Putamen (tissue), 1 donor: ENCODE results near the gene ARL8A.
"Not testable (repeated sequence)": the region's sequence is repeated elsewhere in the genome, so short reads cannot be mapped to it uniquely, and the experiment has no call there.

Source experiments
- DNase-seq: peaks from one replicate; pipeline ENCODE4 v3.0.0-alpha.2; 2016; ENCODE audit warnings: low spot score

ARL8A gene

DNA sequence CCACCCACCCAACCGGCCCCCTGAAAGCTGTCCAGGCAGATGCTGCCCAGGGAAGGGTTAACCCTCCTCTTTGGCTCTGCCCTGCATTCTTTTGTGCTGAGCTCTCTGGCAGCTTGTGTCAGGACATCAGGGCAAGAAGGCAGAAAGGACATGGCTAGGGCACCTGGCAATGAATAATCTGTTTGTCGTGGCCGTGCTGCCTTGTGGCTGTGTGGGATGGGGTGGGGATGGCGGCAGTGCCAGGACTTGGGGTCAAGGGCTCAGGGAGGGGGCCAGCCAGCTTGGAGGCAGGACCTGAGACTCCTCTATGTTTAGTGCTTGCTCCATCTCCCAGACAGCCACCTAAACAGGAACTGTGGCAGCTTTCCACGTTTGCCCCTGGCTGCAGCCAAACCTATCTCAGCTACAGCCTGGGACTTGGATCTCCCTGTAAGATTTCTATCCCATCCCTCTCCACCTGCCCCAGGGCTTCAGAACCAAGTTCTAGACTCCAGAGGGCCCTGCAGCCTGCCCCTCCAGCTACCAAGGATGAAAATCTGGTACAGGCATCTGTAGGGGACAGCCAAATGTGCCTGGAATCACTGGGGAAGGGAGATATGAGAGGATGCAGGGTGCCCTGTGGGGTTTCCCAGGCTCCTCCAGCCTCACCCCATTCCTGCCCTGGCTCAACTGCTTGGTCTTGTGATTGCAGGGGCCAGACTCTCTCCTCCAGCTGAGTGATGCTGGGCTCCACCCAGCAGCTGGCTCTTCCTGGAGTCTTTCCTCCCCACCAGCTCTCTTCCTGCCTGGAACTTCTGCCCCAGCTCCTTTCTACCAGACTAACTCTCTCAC lies 31.5 kb downstream of the ARL8A start:
- no peak for DNase-seq

DNA sequence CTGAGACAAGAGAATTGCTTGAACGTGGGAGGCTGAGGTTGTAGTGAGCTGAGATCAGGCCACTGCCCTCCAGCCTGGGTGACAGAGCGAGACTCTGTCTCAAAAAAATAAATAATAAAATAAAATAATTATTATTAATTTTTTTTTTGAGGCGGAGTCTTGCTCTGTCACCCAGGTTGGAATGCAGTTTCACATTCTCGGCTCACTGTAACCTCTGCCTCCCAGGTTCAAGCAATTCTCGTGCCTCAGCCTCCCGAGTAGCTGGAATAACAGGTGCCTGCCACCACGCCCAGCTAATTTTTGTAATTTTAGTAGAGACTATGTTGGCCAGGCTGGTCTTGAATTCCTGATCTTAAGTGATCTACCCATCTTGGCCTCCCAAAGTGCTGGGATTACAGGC lies 32.9 kb downstream of the ARL8A start:
- not testable (repeated sequence) for DNase-seq

DNA sequence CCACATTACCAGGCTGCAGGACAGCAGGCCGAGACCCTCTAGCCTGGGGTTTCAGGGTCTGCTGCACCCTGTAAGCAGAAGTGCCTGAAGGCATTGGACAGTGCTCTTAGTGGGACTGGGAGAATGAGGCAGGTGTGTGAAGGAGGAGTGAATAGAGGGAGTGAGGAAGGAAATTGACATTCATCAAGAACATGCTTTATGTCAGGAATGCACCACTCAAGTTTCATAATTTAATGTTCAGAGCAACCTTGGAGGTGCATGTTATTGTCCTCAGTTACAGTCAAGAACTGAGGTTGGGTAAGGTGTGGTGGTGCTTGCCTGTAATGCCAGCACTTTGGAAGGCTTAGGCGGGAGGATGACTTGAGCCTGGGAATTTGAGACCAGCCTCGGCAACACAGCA lies 33.6 kb downstream of the ARL8A start:
- DNase-seq, result no peak

DNA sequence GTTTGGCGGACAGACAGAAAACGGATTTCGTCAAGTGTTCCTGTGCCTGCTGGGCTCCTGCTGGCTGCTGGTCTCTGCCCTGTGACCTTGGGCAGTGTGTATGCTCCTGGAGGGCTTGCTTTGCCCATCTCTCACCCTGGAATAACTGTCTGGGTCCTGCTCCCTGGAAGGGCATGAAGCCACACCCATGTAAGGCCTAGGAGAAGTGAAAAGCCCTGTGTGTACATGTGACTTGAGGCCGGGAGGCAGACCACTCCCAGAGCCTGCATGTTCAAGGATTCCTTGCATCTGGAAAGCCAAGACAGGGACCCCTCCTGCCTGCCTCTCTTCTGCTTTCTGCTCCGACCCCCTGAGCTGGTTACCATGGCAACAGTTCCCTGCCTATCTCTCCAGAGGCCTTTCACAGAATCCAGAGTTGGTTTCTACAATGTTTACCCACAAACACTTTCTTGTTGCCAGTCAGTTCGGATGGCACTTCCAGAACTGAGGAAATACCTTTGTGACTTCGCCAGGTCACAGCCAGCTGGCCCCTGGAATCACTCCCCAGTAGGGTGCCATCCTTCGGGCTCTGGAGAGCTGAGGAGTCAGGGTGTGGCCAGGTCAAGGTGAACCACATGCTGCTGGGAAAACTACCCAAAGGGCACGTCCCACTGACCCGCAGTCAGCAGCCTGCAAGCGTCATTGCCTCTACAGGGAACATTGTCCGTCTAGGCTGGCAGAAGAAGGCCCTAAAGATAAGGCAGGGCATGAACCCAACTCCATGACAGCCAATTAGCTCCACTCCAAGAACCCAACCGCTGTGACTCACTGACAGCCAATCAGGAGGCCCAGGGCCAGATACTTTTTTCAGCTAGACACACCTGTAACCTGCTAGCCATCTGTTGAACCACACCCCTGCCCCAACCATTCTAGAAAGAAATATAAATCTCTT lies 36.5 kb downstream of the ARL8A start:
- DNase-seq, result no peak

DNA sequence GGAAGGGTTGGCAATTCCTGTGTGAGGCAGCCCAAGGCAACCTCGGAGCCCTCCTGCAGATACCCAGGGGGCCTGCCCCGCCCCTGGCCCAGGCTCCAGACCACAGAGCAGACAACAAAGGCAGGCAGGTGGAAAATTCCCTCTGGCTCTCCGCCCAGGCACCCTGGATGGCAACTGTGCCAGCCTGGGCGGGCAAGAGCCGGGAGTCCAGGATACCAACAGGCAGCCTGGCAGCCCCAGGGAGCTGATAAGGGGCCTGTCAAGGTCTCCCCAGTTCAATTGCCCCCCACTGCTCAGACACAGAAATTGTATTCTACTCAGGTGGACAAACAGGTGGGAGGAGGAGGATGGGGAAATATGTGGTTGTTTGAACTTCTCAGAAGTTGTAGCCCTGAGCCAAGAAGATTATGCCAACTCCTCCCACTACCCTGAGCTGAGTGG lies 37.2 kb downstream of the ARL8A start:
- no peak for DNase-seq

DNA sequence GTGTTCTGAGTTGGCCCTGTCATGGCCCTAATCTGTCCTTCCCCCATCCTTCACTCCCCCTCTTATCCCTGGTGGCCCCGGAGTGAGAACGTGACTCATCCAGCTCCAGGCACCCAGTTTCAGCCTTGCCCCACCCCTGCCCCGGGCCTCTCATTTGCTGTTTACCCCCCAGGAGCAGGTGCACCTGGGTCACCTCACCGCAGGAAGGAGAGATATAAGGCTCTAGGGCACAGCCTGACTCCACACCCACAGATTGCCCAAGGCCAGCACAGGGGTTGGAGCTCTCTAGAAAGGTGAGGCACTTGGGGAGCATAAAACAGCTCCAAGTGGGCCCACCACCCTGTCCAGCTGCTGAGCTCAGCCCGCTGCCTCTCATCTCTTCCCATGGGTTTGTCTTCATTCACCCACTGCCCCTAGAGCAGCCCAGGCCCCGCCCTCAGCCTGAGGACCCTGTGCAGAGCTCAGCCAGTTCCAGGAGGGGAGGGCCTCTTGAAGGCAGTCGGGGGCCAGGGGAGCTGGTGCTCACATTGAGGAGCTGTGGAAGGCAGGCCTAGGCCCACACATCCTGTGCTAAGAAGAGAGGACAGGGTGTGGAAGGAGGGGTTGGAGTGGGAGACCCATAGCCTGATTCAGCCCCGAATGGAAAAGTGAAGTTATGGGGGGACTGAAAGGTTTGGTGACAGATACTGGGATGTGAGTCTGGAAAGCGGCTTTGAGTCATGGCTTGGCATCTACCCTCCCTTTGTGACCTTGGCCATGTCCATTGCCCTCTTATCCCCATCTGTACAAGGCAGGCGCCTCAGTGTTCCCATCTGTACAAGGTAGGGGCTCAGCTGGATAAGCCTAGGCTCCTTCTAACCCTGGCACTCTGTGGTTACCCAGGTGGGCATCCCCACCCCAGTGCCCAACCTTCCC lies 37.9 kb downstream of the ARL8A start:
- no peak for DNase-seq

DNA sequence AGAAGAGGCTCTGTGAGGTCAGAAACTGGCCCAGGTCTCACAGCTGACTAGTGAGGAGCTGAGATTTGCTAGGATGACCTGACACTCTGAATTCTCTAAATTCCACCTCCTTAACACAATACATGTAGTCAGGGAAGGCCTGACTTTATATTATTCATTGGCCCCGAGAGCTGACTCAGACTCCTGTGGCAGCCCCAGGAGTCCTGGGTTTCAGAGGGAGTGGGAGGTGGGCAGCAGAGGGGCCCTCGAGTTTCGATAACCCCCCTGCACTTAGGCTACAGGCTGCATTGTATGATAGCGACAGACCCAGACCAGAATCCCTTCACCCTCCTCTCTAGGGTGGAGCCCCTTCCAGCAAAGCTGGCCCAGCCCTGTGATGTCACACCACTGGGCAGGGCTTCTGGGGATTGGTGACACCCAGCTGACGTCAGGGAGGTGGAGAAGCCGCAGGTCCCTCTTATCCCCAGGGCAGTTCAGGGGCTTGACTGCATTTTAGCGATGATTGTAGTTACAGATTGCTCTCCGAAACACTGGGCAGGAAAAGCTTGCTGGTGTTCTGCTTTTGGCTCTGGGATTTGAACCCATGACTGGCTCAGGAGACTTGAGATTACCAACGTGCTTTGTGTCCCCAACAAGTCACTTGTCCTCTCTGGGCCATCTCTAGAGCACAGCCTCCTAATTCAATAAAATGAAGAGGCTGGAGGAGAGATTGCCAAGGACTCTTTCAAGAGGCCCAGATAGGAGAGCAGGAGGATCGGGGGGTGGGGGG lies 38.8 kb downstream of the ARL8A start:
- DNase-seq, result no peak

DNA sequence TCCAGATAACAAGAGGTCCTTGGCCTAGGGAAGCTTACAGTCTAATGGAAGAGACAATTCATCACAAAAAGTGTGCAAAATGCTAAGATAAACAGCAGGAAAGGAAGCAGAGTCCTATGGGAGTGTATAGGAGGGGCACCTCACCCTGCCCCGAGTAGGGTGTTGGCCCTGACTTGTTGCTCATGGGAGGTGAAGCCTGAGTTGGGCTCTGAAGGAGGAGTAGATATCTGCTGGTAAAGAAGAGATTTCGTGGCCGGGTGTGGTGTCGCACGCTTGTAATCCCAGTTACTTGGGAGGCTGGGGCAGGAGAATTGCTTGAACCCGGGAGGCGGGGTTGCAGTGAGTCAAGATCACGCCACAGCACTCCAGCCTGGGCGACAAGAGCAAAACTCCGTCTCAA lies 40.5 kb downstream of the ARL8A start:
- DNase-seq, result no peak

DNA sequence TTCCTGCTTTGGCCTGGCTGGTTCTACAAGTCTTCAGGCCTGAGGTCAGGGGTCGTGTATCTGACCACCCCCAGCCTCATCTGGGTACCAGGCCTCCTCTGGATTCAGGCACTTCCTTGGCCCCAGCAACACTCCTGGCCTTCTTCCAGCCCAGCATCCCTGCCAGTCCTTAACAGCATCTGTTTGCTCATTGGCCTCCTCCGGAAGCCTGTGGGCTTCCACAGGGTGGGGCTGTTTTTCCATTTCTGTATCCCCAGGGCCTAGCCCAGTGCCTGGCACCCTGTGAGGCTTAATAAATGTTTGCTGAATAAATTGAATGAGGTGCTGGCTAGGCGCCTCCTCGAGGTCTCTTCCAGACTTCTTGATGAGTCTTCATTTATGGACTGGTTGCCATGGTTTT lies 43.4 kb downstream of the ARL8A start:
- DNase-seq, result no peak

DNA sequence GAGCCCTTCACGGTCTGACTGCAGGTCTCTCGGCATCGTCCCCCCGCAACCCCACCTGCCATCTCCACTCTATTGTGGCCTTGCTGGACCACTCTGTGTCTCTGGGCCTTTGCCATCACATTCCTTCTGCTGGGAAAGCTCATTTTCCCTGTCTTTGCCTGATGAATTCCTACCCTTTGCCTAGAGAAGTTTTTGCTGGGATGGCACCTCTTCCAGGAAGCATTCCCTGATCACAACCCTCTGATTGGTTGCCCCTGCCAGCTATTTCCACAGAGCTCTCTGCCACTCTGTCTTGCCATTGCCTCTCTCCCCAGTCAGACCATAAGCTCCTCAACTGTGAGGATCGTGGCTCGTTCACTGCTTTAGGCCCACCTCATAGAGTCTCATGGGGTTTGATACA lies 50.7 kb downstream of the ARL8A start:
- DNase-seq, result no peak

DNA sequence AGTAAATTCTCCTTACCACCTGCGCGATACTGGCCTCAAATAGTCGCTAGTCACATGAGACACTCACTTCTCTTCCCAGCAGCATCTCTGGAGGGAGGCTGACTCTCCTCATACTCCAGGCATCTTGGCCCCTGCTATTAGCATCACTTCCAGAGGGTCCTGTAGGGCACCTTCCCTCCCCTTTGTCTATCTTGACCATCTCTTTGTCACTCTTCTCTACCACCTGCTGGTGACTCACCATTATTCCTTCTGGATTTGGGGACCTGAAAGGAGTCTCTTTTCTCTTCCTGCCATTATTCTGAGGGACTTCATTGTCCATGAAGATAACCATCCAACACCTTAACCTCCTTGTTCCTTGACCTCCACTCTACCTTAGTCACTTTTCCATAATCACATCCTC lies 53.5 kb downstream of the ARL8A start:
- DNase-seq, result no peak

DNA sequence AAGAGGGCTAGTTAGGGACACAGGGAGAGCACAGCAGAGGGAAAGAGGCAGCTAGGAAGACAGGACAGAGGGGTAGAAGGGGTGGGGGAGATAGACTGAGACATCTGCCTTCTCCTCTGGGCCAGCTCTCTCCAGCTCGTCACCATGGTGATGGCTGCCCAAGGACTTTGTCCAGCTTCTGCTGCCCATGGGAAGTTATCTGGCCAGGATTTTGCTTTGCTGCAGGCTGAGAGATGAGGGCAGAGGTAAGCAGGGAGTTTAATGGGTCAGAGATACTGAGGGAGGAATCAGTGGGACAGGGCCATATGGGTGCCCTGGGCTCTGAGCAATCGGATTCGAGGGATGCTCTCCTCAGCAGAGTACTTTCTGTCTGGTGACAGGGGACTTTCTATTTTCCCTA lies 56.3 kb downstream of the ARL8A start:
- DNase-seq, result peak; percentile 29

DNA sequence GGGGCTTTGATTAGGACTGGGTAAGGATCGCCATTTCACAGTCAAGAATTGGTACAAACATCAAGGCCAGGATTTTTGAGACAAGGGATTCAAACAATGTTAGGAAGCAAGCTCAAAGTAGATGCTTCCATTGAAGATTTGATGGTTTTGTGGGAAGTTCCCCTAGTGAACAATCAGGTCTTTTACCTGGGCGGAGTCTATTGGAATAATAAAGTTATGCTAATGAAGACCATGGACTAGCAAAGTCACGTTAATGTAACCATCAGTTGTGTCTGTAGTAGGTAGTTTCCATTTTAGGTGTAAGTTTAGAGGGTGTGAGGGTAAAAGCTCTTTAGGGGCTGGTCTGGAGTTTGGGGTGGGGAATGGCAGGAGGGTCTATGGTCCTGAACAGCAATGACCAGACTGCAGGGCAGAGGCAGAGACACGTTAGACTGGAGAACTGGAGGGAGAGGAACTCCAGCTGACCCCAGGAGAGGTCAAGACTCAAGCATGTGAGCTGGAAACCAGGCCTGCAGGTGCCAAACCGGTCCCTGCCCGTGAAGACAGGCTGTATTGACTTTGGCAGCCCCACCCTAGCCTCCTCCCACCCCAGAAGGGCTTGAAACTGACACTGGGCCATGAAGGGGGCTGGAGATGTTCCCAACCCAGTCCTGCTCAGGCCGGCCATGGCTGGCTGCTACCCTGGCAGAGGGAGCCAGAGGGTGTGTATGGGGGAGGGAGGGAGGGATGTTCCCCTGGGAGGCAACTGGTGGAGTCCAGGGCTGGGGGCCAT lies 57.8 kb downstream of the ARL8A start:
- DNase-seq, result no peak

DNA sequence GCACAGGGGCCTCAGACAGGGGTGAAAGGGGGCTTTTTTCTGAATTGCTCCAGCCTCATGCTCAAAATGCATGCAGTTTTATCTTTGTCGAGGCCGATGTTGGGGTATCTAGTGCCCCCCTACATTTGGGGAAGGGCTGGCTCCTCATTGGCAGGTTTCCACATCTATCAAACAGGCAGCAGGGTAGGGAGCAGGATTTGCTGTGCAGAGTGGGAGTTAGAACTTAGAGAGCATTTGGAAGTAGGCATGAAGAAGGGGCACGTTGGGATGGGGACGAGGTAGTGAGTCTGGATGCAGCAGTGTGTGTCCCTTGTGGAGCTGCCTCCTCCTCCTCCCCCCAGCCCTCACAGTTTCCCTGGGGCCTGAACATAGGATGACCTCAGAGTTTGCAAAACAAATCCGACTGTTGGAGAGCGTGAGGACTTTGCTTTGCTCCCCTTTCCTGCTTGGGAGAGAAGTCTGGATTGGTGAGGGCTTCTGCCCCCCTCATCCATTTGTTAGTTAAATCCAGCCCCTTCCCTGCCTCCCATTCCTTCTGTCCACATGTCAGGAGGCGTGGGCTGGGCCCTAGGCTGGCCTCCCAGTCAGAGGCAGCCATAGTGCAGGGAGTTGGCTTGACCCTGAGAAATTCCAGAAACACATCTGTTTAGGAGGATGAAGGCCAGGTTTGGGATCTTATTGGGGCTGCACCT lies 58.7 kb downstream of the ARL8A start:
- peak; percentile 90 for DNase-seq

DNA sequence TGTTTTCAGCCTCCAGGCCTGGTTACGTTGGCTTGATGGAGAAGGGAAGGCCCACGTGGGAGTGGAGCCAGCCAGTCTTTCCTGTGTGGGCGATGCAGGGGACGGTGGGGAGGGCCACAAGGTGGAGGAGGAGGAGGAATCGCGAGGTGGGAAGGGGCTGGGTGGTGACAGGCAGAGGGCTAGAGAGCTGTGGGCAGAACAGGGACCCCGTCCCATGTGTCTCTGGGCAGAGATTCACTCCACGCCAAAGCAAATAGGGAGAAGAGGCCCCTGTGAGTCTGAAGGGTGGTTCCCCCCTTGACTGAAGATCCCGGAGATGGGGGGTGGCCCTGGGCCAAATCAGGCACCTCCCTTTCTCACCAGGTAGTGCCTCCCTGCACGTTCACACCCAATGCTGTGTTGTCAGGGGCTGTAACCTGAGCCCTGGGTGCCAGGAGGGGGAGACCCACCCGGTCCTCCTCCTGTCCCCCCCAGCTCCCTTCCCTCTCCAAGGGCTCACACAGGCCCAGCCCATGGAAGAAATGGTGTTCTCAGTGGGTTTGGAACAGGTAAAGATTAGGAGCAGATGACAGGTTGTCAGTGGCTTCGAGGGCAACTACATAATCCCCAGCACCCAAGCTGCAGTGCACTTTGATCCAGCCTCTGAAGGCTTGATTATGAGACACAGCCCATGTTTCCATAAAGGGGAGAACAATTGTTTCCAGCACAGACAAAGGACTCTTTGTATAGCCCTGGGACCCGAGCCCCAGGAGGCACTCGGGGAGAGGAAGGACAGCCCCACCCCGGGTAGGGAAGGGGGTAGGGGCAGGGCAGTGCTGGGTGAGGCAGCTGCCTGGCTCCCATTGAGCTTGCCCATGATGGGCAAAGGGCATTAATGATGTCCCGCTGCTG lies 59.5 kb downstream of the ARL8A start:
- peak; percentile 96 for DNase-seq
